KMS-11 (cell line): Measurements from ENCODE around the gene SLX9.

Experiments used
- H2AFZ ChIP-seq: fragments of 200-600 bp; sonication (generic); 2 replicates; pipeline ENCODE4 v1.6.1; 2016; ENCODE audit warnings: antibody characterized with exemption, mixed run types, low read depth
- H3K27ac ChIP-seq: fragments of 200-600 bp; sonication (generic); 2 replicates; pipeline ENCODE4 v1.6.1; 2016; ENCODE audit warnings: mild to moderate bottlenecking, mixed run types
- H3K27me3 ChIP-seq: fragments of 200-600 bp; sonication (generic); 2 replicates; pipeline ENCODE4 v1.6.1; 2017; ENCODE audit warnings: mild to moderate bottlenecking, low read depth, mixed run types, moderate library complexity; ENCODE audit not compliant: insufficient read depth
- H3K36me3 ChIP-seq: fragments of 200-600 bp; sonication (generic); 2 replicates; pipeline ENCODE4 v1.6.1; 2017; ENCODE audit warnings: mild to moderate bottlenecking, mixed run types; ENCODE audit not compliant: insufficient read depth
- H3K4me1 ChIP-seq: fragments of 200-600 bp; sonication (generic); 2 replicates; pipeline ENCODE4 v1.6.1; 2016; ENCODE audit warnings: mild to moderate bottlenecking, low read depth, mixed run types; ENCODE audit not compliant: poor library complexity, severe bottlenecking
- H3K4me2 ChIP-seq: fragments of 200-600 bp; sonication (generic); 2 replicates; pipeline ENCODE4 v1.7.0; 2016; ENCODE audit warnings: mild to moderate bottlenecking, mixed run types
- H3K4me3 ChIP-seq: fragments of 200-600 bp; sonication (generic); IDR thresholded peaks from 2 replicates; pipeline ENCODE4 v1.6.1; 2017; ENCODE audit warnings: low read depth, low read length, mixed read lengths; ENCODE audit not compliant: insufficient read depth
- H3K79me2 ChIP-seq: fragments of 200-600 bp; sonication (generic); 2 replicates; pipeline ENCODE4 v1.6.1; 2016; ENCODE audit warnings: low read depth, mixed run types; ENCODE audit not compliant: insufficient read depth
- H3K9ac ChIP-seq: fragments of 200-600 bp; sonication (generic); 2 replicates; pipeline ENCODE4 v1.6.1; 2016; ENCODE audit warnings: mild to moderate bottlenecking, mixed run types
- H4K20me1 ChIP-seq: fragments of 200-600 bp; sonication (generic); 2 replicates; pipeline ENCODE4 v1.6.1; 2016; ENCODE audit warnings: mild to moderate bottlenecking, mixed run types; ENCODE audit not compliant: insufficient read depth
- CTCF ChIP-seq: fragments of 200-600 bp; sonication (generic); conservative IDR thresholded peaks from 2 replicates; pipeline ENCODE4 v1.6.1; 2017; ENCODE audit warnings: low read depth, mild to moderate bottlenecking, antibody characterized with exemption, low read length, moderate library complexity, mixed read lengths

The SLX9 gene

DNA sequence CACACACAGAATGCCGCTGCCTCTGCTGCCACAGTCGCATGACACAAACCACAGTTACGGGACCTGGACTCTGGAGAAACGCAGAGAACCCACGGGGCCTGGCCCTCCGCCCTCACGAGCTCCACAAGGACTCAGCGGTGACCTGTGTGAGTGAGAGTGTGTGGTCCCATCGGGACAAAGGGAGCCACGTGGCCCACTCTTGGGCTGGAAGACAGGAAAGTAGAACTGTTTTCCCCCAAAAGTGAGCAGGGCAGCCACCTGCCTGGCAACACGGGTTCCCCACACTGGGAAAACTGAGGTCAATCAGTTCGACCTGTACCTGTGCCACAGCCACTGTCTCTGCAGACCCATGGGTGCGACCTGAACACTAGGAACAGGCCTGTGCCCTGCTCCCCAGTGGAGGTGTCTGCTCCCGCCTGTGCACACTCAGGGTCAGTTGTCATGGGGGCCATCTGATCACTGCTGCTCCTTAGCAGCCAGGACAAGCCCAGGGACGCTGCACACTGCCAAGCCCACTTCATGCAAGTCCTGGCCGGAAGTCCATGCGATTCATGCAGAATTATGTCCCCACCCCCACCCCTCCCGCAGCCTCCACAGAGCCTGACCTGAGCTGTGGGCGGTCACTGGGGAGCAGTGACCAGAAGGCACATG is 80.2 kb downstream of the SLX9 start:
- Histone ChIP-seq H3K27me3 (peaks cover 50% of the 10 kb centered on the region), H2AFZ (no peak overlapping the region)

DNA sequence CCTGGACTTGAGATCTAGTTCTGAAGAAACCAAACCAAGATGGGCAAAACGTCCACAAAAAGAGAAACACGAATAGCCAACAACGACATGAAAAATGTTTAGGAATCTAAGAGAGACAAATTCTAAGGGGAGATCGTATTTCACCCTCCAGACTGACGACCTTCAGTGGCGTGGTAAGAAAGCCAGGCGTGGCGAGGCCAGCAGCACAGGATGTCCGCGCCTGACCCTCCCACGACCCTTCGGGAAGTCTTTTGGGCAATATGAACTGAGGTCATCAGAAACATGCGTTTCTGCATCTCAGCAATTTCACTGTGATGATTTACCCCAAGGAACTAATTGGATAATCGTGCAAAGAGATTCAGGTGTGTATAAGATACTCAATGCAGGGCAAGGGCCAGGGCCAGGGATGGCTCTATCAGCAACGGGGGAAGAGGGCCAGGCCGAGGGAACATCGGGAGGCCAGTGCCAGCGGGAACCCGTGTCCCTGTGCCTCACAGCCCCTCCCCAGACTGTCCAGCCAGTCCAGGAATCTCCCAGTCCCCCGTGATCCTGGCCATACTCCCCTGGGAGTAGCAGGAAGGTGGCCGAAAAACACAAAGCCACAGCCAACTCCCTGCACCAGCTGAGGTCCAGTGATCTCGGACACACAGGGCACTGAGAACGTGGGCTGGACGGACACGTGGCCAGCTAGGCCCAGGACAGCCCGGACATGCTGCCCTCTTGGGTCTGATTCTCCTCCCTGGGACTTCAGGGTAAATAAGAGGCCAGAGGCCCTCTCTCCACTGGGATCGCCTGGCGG is 81.0 kb downstream of the SLX9 start:
- H3K36me3 ChIP-seq, result no peaks in the 10 kb centered on the region
- H3K4me1 ChIP-seq, result no peaks in the 10 kb centered on the region
- H2AFZ ChIP-seq, result no peak overlapping the region
- no peaks in the 10 kb centered on the region for H4K20me1 ChIP-seq
- no peak overlapping the region for H3K27ac ChIP-seq
- no peak overlapping the region for H3K4me2 ChIP-seq
- no peaks in the 10 kb centered on the region for H3K79me2 ChIP-seq
- peaks cover 49% of the 10 kb centered on the region for H3K27me3 ChIP-seq
- H3K4me3 ChIP-seq, result no peak overlapping the region
- no peak overlapping the region for H3K9ac ChIP-seq
- no peak for TF ChIP-seq CTCF

More for the DNA sequence above, 80.2 kb downstream of the SLX9 start:
- Histone ChIP-seq H3K27ac (no peak overlapping the region), H3K4me3 (no peak overlapping the region), H3K79me2 (no peaks in the 10 kb centered on the region), H3K36me3 (no peaks in the 10 kb centered on the region), H4K20me1 (no peaks in the 10 kb centered on the region), H3K4me2 (no peak overlapping the region), H3K4me1 (no peaks in the 10 kb centered on the region), H3K9ac (no peak overlapping the region)
- TF ChIP-seq CTCF, result no peak

- H3K4me1 ChIP-seq, result no peaks in the 10 kb centered on the region
- peaks cover 45% of the 10 kb centered on the region for H3K27me3 ChIP-seq
- H4K20me1 ChIP-seq, result no peaks in the 10 kb centered on the region
- no peak overlapping the region for H3K4me2 ChIP-seq
- H2AFZ ChIP-seq, result no peak overlapping the region
- H3K4me3 ChIP-seq, result no peak overlapping the region
- no peaks in the 10 kb centered on the region for H3K79me2 ChIP-seq
- H3K36me3 ChIP-seq, result no peaks in the 10 kb centered on the region
- H3K27ac ChIP-seq, result no peak overlapping the region
- no peak overlapping the region for H3K9ac ChIP-seq
- no peak for TF ChIP-seq CTCF
These were observed 81.9 kb downstream of the SLX9 start for GRCh38 chr21:45021428-45022347.

GRCh38 chr21:45022348-45022675 is 82.5 kb downstream of the SLX9 start:
- no peaks in the 10 kb centered on the region for H3K4me1 ChIP-seq
- no peak overlapping the region for H3K4me2 ChIP-seq
- no peak overlapping the region for H3K27ac ChIP-seq
- no peak overlapping the region for H3K9ac ChIP-seq
- H4K20me1 ChIP-seq, result no peaks in the 10 kb centered on the region
- no peak overlapping the region for H2AFZ ChIP-seq
- H3K4me3 ChIP-seq, result no peak overlapping the region
- peaks cover 39% of the 10 kb centered on the region for H3K27me3 ChIP-seq
- H3K36me3 ChIP-seq, result no peaks in the 10 kb centered on the region
- H3K79me2 ChIP-seq, result no peaks in the 10 kb centered on the region
- TF ChIP-seq CTCF, result no peak
